ENCODE measurements around the gene ERCC1.

The ERCC1 gene

DNA sequence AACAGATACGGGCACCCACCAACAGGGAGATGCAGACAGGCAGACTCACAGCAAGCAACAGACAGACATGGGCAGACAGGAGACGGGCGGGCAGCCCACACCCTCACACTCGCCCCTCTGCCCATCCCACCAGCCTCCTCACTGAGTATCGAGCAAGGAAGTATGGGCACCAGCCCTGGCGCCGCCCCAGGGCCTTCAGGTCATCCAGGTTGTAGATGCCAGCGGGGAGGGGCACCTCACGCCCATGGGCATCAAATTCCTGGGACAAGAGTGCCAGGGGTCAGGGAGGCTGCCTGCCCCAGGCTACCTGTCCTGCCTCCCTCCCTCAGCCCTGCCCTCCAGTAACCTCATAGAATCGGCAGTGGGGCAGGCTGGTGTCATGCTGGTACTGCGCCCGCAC, 59.0 kb downstream of the ERCC1 start:
- no peak for DNase-seq (ENCODE audit: low read depth)

DNA sequence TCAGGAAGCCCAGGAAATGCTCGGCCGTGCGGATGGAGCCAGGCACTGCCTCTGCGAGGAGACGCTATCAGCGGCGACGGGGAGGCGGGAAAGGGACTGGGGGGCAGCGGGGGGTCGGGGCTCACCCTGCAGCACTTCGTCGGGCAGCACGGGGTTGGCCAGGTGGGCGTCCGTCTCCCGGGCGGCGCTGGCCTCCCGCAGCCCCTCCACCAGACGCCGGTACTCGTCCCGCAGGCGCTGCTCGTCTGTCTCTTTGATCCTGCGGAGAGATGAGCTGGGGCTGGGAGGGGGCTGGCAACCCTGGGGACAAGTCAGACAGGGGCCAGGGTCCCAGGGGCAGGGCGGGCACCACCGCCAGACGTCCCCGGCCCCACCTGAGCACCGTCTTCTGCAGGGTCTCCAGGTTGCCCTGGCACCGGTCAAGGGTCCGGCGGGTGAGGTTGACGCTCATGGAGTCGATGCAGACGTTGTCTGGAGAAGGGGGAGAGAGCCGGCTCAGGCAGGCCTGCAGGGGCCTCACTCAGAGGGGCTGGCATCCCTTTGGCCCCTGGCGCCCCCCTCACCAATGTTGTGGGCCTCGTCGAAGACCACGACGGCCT, 59.8 kb downstream of the ERCC1 start:
- DNase-seq (ENCODE audit: low read depth): no peak

DNA sequence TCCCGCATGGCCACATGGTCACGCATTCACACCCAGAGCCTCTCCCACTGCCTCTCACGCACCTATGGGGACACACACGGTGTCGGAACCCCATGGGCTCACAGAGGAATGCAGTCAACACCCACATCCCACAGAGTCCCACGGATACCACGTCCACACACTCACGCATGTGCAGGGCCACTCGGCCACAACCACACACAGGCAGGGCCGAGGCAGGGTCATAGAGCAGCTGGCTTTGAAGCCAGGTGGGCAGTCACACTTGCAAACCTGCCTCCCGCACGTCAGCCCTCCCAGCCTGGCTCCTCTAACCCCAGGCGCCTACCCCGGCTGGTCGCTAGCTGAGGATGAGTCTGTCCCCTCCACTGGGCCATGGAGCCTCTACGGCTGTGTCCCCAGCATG, 61.4 kb downstream of the ERCC1 start:
- DNase-seq (ENCODE audit: low read depth): no peak

DNA sequence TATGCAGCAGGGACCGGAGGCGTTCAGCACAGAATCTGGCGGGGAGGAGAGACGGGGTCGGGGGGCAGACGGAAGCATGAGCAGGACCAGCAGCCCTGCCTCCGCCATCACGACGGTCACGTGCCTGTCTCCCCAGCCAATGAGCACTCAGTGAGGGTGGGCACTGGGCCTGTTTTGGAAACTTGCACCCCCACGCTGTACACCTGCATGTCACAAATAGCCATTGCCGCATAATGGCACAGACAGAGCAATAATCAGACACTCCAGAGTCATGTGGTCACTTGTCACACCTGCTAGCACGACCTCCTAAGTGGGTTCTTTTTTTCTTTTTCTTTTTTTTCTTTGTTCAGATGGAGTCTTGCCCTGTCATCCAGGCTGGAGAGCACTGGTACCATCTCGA, 62.1 kb downstream of the ERCC1 start:
- DNase-seq (ENCODE audit: low read depth): no peak

DNA sequence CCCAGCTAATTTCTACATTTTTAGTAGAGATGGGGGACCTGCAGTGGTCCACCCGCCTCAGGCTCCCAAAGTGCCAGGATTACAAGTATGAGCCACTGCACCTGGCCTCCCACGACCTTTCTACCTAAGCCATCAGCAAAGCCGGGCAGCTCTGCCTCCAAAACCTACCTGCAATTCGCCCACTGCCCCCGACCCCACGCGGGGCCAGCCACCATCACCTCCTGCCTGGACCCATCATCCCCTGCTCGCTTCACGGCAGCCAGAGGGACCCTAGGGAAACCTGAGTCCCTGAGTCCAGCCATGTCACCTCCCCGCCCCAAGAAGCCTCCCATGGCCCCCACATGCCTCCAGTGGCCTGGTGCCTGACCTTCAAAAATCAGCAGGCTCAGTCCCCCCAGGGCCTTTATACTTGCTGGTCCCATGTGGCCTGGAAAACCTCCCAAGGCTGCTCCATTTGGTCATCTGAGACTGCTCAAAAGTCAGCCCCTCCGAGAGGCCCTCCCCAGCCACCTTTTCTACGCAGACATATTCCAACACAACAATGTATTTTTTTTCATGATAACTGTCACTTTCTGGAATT, 65.4 kb downstream of the ERCC1 start:
- DNase-seq (ENCODE audit: low read depth): no peak

DNA sequence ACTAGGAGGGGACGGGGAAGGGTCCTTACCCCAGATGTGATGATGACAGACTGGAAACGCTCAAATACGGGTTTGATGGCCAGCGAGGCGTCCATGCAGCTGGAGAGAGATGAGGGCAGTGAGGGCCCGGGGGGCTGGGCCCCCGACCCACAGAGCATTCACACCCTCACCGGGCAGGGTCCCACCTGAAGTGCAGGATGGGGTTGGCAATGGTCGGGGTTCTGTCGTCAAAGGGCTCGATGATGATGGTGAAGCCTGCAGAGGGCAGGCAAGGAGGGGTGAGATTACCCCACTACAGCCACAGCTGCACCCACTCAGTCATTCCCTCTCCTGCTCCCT, 66.3 kb downstream of the ERCC1 start:
- no peak for DNase-seq (ENCODE audit: low read depth)

All from T-helper 22 cell (primary cell).